HG02588 (cell line): ENCODE results near the gene MTMR2.
"Not testable (repeated sequence)": the region's sequence is repeated elsewhere in the genome, so short reads cannot be mapped to it uniquely, and the experiment has no call there.

Experiments used
- ATAC-seq: cut with Tn5 transposase; IDR thresholded peaks from one replicate; pipeline ENCODE4 v1.9.1; 2021; ENCODE audit warnings: mild to moderate bottlenecking, moderate library complexity; ENCODE audit not compliant: unreplicated experiment

The MTMR2 gene

GRCh38 chr11:95829580-95830259 lies 94.2 kb downstream of the MTMR2 start:
- ATAC-seq: no peak

DNA sequence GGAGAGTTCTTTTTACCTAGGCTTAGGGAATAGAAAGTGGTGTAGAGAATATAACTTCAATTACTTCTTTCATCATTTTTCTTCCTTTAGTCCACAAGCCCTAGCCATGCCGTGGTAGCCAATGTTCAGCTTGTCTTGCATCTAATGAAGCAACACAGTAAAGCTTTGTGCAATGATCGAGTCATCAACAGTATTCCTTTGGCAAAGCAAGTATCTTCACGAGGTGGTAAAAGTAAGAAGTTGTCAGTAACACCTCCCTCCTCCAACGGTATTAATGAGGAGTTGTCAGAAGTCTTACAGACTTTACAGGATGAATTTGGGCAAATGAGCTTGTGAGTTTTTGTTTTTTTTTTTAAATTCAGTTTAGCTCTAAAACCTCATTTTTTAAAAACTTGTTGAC lies 96.2 kb downstream of the MTMR2 start:
- ATAC-seq: no peak

DNA sequence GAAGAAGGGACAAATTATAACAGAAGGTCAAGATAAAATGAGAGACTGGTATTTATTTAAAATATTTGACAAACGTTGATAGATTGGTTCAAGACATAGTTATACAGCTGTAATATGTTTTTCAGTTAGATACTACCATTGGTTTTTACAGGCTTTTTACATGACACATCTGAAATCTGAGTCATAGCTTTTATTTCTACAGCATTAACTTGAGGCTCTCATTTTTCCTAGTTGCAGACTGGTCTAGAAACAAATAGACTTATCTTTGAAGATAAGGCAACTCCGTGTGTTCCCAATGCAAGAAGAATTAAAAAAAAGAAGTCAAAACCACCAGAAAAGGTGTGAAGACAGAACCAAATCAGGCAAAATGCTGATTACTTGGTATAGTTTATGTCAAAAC lies 102.3 kb downstream of the MTMR2 start:
- no peak for ATAC-seq

- no peak for ATAC-seq
These were observed 107.9 kb downstream of the MTMR2 start for GRCh38 chr11:95816037-95816436.

- ATAC-seq: not testable (repeated sequence)
These were observed 112.9 kb downstream of the MTMR2 start for GRCh38 chr11:95811052-95811451.

GRCh38 chr11:95806464-95806863 lies 117.4 kb downstream of the MTMR2 start:
- ATAC-seq: not testable (repeated sequence)

DNA sequence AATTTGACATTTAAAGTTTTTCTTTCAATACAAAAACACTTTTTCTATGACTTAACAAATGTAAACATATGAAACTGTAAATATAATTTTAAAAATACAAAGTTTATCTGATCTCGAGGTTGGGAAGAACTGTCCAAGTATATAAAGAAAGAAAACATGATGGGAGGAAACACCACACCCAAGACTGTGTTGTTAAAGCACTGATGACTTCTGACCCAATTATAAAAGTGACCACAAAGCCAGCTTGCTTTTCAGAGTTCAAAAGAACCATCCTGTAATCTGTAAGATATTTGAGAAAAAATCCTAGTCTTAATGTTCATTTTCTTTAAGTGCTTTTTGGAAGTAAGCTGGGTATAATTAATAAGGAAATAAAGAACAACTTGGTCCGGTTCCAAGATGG lies 118.0 kb downstream of the MTMR2 start:
- ATAC-seq: no peak

DNA sequence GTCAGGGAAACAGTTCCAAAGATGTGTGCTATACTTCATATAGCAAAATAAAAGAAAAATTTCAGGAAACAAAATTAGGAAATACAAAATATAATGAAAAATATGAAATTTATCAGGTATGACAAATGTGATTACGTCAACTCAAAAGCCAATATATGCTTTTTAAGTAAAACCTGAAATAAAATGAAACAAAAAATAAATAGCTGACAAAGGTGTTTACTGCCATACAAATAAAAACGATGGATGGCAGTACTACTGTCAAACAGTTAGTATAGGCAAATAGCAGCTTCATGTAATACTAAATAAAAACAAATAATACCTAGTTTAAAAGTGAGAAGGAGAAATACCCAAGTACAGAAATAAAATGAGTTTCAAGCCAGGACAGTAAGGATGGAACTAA lies 119.9 kb downstream of the MTMR2 start:
- ATAC-seq: no peak

DNA sequence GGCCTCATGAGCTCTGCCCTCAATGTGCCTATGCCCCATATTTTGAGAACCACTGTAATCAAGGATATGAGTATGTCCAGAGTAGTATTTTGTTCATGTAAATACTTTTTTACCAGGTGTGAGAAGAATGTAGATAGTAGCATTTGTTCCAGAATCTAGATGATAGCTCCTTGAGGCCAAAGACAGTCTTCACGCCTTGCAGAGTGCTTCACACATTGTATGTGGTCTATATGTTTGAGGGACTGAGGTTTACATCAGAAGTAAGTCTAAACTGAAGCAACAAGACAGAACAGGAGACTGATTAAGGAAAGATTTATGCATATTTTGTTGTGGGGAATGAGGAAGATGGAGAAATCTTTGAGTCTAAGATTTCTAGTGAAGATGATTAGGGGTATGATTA lies 121.1 kb downstream of the MTMR2 start:
- no peak for ATAC-seq

DNA sequence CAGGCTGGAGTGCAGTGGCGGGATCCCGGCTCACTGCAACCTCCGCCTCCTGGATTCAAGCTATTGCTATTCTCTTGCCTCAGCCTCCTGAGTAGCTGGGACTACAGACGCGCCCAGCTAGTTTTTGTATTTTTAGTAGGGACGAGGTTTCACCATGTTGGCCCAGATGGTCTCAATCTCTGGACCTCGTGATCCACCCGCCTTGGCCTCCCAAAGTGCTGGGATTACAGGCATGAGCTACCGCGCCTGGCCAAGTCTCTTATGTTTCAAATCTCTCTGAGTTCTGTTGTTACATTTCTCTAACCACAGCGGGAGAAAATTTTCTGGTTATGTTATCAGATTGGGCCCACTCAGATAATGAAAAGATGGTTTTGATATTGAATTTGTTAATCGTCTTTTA lies 123.5 kb downstream of the MTMR2 start:
- no peak for ATAC-seq

DNA sequence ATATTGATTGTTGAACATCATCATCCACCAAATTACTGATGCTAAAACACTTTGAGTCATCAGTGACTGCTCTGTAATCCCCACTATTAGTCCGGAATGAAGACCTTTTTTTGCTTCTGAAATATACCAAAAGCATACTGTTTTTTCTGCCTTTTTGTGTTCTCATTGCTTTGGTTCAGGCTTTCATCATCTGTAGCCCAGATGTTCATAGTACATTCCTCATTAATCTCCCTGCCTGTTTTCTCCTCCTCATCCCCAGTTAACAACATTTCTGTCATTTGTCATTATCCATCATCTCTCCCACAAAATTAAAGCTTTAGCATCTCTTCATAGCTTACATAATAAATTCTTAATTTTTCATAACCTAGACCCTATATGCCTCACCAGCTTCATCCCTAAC lies 124.4 kb downstream of the MTMR2 start:
- ATAC-seq: no peak

- ATAC-seq: no peak
These were observed 127.4 kb downstream of the MTMR2 start for GRCh38 chr11:95796501-95796900.

DNA sequence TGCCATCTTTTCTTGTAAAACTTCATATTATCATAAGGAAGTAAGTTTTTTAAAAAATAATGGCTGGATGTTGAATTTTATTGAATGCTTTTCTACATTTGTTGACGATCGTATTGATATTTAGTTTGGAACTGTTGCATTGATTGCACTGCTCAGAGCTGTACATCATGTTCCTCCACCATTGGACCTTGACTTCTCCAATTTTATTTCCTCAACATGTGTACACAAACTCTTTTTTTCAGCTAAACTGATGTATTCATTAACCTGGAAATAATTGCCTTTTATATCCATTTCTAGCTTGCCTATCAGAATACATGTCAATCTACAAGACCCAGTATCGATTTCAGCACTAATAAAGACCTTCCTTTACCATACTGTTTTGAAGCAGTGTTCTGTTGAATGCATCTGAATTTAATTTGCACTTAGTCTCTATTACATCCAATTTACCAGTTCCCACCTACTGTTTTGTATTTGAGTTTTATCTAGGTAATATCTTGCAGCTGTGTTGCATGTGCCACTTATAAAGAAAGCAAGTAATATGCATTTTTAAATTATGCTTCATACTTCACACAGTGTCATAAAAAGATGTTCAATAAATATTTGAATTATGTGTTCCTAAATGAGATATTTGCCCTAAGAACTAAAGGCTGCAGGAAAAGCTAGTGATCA lies 128.1 kb downstream of the MTMR2 start:
- no peak for ATAC-seq

DNA sequence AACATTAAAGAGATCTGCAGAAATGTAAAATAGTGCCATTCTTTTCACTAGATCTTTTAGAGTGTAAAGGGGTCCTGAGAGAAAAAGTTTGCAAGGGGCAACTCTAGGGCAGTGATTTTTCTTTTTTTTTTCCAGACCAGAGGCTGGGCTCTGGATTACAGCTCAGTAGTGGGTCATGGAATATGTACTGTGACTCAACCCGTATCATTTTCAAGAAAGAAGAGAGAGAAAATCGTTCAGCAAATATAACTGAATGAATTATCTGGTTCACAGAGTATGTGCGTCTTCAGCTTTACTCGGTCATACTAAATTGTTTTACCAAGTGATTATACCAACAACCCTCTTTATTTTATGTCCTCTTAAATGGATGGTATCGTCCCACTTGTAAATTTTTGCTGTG lies 129.8 kb downstream of the MTMR2 start:
- ATAC-seq: no peak

DNA sequence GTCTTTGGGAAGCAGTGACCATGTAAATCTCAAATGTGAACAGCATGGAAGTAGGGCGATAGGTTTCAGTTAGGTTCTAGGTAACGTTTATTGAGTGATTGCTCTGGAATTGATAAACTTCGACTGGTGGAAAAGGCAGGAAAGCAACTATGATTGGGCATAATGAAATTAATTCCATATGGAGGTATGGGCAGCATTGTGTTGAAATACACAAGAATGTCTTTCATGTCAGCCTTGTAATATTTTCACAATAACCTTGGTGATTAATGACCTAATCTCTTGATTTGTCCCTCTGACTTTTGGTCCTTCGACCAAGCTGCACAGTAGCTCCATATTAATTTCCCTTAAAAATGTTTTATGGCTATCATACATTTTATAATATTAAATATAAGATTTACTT lies 130.8 kb downstream of the MTMR2 start:
- no peak for ATAC-seq

DNA sequence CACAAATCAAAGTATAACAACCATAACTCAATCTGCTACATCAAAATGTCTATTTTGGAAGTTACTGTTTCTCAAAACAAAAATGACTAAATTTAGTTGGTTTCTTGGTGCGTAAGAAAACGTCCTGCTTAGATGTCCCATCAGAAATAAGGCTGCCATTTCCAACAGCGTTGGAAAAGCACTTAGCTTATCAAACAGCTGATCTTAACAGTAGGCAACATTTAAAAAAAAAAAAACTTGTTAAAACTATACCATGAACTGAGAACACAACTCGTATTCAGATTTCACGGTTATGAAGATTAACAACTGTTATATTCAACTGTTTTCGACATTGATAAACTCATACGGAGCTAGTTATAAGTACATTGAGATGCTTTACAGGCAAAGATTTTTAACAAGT lies 131.2 kb downstream of the MTMR2 start:
- no peak for ATAC-seq

- ATAC-seq: no peak
These were observed 131.7 kb downstream of the MTMR2 start for GRCh38 chr11:95792200-95792599.

DNA sequence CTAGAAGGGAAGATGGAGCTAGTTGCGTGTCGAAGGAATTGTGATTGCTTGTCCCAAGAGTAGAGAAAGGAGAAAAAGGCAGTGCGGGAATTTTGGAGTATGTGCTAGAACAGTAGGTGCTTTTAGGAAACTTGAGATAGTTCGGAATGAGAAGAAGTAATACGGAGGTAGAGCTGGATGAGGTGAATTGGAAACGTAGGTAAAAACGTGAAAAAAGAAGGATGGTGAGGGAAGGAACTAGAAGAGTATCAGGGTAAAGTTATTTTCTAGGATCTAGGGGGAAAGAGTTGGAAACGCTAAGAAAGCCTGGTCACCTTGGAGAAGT lies 132.2 kb downstream of the MTMR2 start:
- no peak for ATAC-seq

DNA sequence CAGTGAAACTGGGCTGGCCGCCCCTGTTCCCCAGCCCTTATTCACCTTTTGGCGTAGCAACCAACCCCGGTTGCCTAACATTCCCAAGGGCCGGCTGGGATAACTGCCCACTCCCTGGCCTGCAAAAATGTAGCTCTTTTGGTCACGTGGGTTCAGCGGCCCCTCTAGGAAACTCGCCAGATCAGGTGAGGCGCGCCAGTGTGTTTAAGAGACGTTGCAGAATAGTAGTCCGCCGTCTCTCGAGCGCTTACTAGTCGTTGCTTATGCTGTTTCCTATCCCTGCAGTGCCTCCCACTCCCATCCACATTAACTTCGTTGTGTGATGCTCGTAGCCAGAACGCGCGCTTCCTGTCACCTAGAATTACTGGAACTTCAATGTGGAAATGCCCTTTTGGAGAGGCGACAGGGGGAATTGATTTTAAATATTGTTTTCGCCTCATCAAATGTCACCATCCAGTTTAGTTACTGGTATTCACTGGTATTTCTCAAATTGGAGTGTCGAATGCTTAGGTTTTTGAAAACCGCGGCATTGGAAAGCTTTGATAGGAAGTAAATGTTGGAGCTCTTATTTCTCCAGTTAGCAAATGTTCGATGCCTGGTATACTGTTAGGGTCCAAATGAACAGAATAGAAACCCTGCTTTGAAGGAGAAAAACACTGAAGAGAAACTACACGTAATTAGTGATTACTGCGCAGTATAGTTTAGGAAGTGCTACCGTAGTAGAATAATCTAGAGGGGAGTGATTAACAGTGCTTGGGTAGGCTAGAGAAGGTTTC lies 132.8 kb downstream of the MTMR2 start:
- ATAC-seq: no peak

DNA sequence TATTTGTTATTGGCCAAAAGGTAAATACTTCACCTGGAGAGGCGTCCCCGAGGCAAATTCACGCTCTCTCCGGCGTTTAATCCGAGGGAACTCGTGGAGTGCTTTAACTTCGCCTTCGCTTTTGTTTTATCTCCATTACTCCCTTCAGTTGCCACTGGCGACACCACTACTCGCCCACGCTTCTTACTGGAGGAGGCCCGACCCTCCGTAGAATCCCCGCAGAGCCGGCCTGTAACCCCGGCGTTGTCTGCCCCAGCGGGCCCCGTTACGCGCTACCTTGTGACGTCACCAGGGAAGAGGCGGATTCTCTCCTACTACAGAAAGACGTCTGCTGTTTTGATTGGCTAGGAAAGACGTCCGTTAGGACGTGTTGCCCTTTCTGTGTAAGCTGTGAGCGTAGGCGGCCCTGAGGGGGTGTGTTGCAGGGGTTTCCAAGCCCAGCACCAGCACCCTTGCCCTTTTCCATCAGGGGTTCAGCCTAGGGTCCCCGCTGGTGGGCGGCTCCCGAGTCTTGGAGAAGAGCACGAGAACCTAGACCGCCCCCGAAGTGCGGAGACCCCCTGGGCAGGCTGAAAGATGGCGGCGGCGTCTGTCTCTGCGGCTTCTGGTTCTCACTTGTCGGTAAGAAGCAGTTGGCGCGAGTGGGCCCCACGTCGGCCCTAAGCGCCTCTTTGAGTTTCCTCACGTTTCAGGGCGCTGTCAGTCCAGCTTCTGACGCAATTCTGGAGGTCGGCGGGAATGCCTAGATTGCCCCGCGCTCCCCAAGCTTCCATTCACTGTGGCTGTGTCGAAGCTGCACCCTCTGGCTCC lies 133.6 kb downstream of the MTMR2 start, which contains the start of gene CEP57:
CEP57 (plus strand) TSS at position 376 of the 810 bp plus-strand sequence; CDS start at position 577, 201 bp downstream.
- ATAC-seq: peak; percentile 64

- peak; percentile 72 for ATAC-seq
These were observed 134.3 kb downstream of the MTMR2 start, which contains the start of gene FAM76B for GRCh38 chr11:95789506-95790122. Gene FAM76B, minus strand, starts transcription at chr11:95789782. Its CDS starts 304 bp downstream, at chr11:95789478.
